Mucosa of stomach (tissue), 1 donor: Measurements from ENCODE around the gene APOBEC3G.
"Not testable (repeated sequence)": the region's sequence is repeated elsewhere in the genome, so short reads cannot be mapped to it uniquely, and the experiment has no call there.

Experiments used
- H3K27me3 ChIP-seq: one replicate; pipeline ENCODE4 v1.7.0; 2013; ENCODE audit warnings: mild to moderate bottlenecking, low read length; ENCODE audit not compliant: control insufficient read depth, insufficient read depth
- H3K36me3 ChIP-seq: one replicate; pipeline ENCODE4 v1.7.0; 2013; ENCODE audit warnings: low read length; ENCODE audit not compliant: control insufficient read depth, insufficient read depth
- H3K4me1 ChIP-seq: one replicate; pipeline ENCODE4 v1.7.0; 2013; ENCODE audit warnings: mild to moderate bottlenecking, low read length; ENCODE audit not compliant: control insufficient read depth, insufficient read depth
- H3K4me3 ChIP-seq: one replicate; pipeline ENCODE4 v1.7.0; 2013; ENCODE audit warnings: low read length
- H3K9ac ChIP-seq: one replicate; pipeline ENCODE4 v1.7.0; 2013; ENCODE audit warnings: mild to moderate bottlenecking, low read length, moderate library complexity
- H3K9me3 ChIP-seq: one replicate; pipeline ENCODE4 v1.7.0; 2013; ENCODE audit warnings: mild to moderate bottlenecking, low read length, moderate library complexity; ENCODE audit not compliant: control insufficient read depth
- donor health status: Pancreatic carcinoma.

The APOBEC3G gene

DNA sequence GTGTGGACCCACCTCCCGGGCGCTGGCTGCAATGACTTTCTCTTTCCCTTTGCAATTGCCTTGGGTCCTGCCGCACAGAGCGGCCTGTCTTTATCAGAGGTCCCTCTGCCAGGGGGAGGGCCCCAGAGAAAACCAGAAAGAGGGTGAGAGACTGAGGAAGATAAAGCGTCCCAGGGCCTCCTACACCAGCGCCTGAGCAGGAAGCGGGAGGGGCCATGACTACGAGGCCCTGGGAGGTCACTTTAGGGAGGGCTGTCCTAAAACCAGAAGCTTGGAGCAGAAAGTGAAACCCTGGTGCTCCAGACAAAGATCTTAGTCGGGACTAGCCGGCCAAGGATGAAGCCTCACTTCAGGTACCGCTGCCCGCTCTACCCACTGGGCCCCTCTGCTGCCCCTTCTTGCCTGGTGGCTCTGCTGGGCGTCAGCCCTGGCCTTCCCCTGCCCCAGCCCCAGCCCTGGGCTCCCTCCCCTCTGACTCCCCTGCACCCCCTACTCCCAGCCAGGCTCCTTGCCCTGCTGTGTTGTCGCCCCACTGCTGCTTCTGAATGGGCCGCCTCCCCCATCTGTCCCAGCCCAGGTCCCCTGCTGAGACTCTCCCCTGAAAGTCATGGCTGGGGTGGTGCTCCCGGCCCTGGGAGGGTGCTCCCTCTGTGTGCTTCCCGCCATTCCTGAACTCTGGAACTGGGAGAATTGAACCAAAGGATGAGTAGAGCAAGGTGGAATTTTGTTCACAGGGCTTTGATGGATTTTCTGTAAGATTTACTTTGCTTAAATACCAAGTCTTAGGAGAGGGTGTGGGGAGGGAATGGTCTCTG is at the start of gene APOBEC3G:
Gene APOBEC3G, plus strand, starts transcription at position 250 of the 815 bp plus-strand sequence. Its CDS starts 87 bp downstream, at position 337.
- not testable (repeated sequence) for H3K27me3 ChIP-seq, H3K9me3 ChIP-seq, H3K4me1 ChIP-seq, H3K36me3 ChIP-seq
- Histone ChIP-seq H3K4me3 (peak within 1 kb of the TSS; percentile 31), H3K9ac (peak within 1 kb of the TSS; percentile 62)

DNA sequence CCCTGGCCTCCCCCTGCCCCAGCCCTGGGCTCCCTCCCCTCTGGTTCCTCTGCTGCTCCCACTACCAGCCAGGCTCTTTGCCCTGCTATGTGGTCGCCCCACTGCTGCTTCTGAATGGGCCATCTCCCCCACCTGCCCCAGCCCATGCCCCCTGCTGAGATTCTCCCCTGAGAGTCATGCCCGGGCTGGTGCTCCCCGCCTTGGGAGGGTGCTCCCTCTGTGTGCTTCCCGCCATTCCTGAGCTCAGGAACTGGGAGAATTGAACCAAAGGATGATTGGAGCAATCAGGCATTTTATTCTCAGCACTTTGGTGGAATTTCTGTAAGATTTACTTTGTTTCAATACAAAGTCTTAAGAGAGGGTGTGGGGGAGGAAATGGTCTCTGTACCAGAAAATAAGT is 49.4 kb upstream of the APOBEC3G start:
- H3K4me3 ChIP-seq = no peak overlapping the region
- no peaks in the 10 kb centered on the region for H3K36me3 ChIP-seq
- H3K27me3 ChIP-seq = no peaks in the 10 kb centered on the region
- no peaks in the 10 kb centered on the region for H3K4me1 ChIP-seq
- no peak overlapping the region for H3K9ac ChIP-seq
- no peaks in the 10 kb centered on the region for H3K9me3 ChIP-seq

DNA sequence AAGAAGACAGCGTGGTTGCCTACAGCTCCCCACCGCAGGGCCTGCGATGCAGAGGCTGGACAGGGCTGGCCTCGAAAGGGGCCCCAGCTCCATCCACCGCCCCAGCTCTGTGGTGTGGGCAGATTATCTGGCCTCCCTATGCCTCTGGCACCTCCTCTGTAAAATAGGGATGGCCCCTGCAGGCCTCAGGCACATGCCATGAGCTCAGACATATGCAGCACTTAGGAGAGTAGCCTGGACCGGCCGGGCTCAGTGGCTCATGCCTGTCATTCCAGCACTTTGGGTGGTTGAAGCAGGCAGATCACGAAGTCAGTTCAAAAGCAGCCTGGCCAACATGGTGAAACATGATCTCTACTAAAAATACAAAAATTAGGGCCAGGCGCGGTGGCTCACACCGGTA is 48.8 kb upstream of the APOBEC3G start:
- no peak overlapping the region for H3K4me3 ChIP-seq
- H3K27me3 ChIP-seq = no peaks in the 10 kb centered on the region
- no peak overlapping the region for H3K9ac ChIP-seq
- no peaks in the 10 kb centered on the region for H3K4me1 ChIP-seq
- no peaks in the 10 kb centered on the region for H3K9me3 ChIP-seq
- H3K36me3 ChIP-seq = no peaks in the 10 kb centered on the region

DNA sequence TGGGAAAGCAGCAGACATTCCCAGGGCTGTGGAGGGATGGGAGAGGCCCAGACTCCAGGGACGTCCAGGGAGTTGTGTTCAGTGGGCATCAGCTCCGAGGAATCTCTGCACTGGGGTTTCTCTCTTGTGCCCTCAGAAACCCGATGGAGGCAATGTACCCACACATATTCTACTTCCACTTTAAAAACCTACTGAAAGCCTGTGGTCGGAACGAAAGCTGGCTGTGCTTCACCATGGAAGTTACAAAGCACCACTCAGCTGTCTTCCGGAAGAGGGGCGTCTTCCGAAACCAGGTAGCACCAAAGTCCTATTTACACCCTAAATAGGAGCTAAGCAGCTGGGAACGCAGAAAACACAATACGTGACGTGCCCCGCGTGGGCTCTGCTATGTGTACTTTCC is 47.8 kb upstream of the APOBEC3G start:
- no peaks in the 10 kb centered on the region for H3K36me3 ChIP-seq
- no peak overlapping the region for H3K9ac ChIP-seq
- no peaks in the 10 kb centered on the region for H3K9me3 ChIP-seq
- H3K4me1 ChIP-seq = no peaks in the 10 kb centered on the region
- H3K4me3 ChIP-seq = no peak overlapping the region
- H3K27me3 ChIP-seq = no peaks in the 10 kb centered on the region

DNA sequence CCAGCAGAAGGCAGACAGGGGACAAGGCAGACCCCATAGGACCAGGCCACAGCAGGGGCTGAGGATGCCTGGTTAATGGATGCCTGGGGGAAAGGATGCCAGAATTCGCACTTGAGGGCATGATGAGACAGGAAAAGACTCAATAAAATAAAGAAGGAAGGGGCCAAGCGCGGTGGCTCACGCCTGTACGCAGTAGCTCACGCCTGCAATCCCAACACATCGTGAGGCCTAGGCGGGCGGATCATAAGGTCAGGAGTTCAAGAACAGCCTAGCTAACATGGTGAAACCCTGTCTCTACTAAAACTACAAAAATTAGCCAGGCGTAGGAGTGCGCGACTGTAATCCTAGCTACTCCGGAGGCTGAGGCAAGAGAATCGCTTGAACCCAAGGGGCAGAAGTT is 46.4 kb upstream of the APOBEC3G start:
- Histone ChIP-seq H3K4me1 (no peaks in the 10 kb centered on the region), H3K9ac (no peak overlapping the region), H3K27me3 (no peaks in the 10 kb centered on the region), H3K4me3 (no peak overlapping the region), H3K36me3 (no peaks in the 10 kb centered on the region), H3K9me3 (no peaks in the 10 kb centered on the region)

DNA sequence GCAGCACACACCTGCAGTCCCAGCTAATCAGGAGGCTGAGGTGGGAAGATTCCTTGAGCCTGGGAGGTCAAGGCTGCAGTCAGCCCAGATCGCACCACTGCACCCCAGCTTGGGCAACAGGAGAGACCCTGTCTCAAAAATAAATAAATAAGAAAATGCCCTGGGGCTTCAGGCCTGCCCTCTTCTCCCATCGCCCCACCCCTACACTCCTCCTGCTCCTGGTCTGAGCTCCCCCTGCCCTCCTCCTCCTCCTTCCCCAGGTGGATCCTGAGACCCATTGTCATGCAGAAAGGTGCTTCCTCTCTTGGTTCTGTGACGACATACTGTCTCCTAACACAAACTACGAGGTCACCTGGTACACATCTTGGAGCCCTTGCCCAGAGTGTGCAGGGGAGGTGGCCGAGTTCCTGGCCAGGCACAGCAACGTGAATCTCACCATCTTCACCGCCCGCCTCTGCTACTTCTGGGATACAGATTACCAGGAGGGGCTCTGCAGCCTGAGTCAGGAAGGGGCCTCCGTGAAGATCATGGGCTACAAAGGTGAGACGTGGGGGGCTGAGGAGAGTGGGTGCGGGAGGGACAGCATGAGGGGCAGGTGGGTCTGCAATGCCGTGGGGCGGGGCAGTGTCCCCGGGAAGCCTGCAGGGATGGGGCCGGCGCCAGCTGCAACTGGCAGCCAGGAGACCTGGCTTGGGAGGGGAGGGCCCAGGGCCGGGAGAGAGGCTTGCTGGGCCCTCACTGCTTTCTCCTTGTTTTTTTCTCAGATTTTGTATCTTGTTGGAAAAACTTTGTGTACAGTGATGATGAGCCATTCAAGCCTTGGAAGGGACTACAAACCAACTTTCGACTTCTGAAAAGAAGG is 45.4 kb upstream of the APOBEC3G start:
- not testable (repeated sequence) for H3K4me3 ChIP-seq, H3K9ac ChIP-seq, H3K4me1 ChIP-seq, H3K27me3 ChIP-seq, H3K36me3 ChIP-seq, H3K9me3 ChIP-seq

DNA sequence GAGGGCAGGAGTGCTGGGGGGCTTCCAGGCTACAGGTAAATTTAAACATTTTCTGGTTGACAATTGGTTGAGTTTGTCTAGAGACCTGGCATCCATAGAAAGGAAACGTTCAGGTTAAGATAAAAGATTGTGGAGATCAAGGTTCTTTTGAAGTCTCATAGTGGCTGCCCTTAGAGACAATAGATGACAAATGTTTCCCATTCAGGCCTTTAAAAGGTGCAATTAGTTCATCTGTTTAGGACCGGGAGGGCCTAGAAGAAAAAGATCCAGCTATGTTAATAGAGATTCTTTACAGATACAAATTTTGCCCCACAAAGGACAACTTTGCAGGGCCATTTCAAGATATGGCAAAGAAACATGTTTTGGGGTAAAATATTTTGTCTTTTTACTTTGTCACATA is 40.0 kb upstream of the APOBEC3G start:
- H3K4me1 ChIP-seq, H3K36me3 ChIP-seq, H3K9me3 ChIP-seq, H3K9ac ChIP-seq, H3K4me3 ChIP-seq, H3K27me3 ChIP-seq: not testable (repeated sequence)

DNA sequence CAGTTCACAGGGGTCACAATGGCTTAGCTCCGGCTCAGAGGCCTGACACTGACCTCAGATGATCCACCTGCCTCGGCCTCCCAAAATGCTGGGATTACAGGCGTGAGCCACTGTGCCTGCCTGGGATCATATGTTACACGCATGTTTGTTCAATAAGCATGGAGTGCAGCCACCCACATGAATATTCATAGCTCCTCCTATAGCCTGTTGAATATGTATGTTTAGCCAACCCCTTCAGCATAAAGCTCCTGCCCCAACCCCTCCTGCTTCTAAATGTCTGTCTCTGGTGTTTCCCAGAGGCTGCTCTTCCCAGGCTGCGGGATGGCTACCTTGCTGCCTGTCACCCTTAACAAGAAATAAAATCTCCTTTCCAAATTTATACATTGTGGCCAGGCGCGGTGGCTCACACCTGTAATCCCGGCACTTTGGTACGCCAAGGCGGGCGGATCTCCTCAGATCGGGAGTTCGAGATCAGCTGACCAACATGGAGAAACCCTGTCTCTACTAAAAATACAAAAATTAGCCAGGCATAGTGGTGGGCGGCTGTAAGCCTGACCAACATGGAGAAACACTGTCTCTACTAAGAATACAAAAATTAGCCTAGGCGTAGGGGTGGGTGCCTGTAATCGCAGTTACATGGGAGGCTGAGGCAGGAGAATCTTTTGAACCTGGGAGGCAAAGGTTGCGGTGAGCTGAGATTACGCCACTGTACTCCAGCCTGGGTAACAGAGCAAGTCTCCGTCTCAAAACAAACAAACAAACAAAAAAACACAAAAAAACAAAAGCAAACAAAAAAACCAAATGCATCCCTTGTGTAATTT is 37.6 kb upstream of the APOBEC3G start:
- no peaks in the 10 kb centered on the region for H3K36me3 ChIP-seq
- no peaks in the 10 kb centered on the region for H3K27me3 ChIP-seq
- H3K9ac ChIP-seq = no peak overlapping the region
- H3K9me3 ChIP-seq = no peaks in the 10 kb centered on the region
- no peaks in the 10 kb centered on the region for H3K4me1 ChIP-seq
- H3K4me3 ChIP-seq = no peak overlapping the region

DNA sequence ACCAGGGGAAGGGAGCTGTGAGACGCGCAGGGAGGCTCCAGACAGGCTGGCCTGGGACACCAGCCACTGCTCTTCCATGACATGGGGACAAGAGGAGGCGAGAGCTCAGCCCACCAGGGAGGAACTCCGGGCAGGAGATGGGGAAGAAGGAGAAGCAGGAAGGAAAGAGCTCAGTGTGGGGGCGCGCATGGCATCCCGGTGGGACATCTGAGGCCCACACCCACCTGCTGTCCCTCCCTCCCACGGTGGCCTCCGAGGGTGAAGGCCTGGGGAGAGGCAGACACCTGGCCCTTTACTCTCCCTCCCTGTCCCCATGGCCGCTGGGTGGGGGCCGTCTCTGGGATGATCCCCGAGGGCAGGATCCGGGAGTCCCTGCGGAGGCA is 36.9 kb upstream of the APOBEC3G start:
- not testable (repeated sequence) for H3K36me3 ChIP-seq, H3K4me1 ChIP-seq, H3K9ac ChIP-seq, H3K27me3 ChIP-seq, H3K9me3 ChIP-seq
- peak overlapping the region; percentile 25 for H3K4me3 ChIP-seq

DNA sequence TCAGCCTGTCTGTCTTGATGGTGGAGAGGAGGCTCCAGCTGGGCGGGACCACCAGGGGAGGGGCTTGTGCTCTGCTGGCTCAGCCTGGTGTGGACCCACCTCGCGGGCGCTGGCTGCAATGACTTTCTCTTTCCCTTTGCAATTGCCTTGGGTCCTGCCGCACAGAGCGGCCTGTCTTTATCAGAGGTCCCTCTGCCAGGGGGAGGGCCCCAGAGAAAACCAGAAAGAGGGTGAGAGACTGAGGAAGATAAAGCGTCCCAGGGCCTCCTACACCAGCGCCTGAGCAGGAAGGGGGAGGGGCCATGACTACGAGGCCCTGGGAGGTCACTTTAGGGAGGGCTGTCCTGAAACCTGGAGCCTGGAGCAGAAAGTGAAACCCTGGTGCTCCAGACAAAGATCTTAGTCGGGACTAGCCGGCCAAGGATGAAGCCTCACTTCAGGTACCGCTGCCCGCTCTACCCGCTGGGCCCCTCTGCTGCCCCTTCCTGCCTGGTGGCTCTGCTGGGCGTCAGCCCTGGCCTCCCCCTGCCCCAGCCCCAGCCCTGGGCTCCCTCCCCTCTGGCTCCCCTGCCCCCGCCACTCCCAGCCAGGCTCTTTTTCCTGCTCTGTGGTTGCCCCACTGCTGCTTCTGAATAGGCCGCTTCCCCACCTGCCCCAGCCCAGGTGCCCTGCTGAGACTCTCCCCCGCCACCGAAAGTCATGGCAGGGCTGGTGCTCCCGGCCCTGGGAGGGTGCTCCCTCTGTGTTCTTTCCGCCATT is 36.4 kb upstream of the APOBEC3G start, which contains the start of gene APOBEC3F:
Gene APOBEC3F, plus strand, starts transcription at position 327 of the 759 bp plus-strand sequence. Its CDS starts 97 bp downstream, at position 424.
- H3K36me3 ChIP-seq, H3K9me3 ChIP-seq, H3K4me1 ChIP-seq, H3K27me3 ChIP-seq: not testable (repeated sequence)
- H3K9ac ChIP-seq = peak within 1 kb of the TSS; percentile 77
- H3K4me3 ChIP-seq = peak within 1 kb of the TSS; percentile 25

DNA sequence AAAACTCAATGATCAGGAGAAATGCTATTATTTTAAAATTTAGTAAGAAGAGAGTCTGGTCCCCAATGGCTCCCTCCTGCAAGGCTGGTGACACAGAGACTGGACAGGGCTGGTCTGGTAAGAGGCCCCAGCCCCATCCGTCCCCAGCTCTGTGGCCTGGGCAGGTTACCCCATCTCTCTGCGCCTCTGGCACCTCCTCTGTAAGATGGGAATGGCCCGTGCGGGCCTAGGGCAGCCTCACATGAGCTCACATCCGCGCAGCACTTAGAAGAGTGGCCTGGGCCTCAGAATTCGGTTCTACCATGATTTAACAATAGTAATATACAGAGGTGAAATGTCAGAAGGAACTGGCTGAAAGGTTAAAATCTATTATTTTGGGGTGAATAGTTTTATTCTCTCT is 35.2 kb upstream of the APOBEC3G start:
- no peaks in the 10 kb centered on the region for H3K36me3 ChIP-seq
- no peaks in the 10 kb centered on the region for H3K4me1 ChIP-seq
- no peak overlapping the region for H3K4me3 ChIP-seq
- no peaks in the 10 kb centered on the region for H3K9me3 ChIP-seq
- no peaks in the 10 kb centered on the region for H3K27me3 ChIP-seq
- H3K9ac ChIP-seq = no peak overlapping the region
